Esophagus muscularis mucosa (tissue), 3 donors: Measurements from ENCODE around the gene SENP6.

Experiments
- CTCF ChIP-seq, 3 experiments: fragments of 200-600 bp in 2 of 3; fragments of 450-650 bp in 1 of 3; sonication (generic) in 2 of 3; IDR thresholded peaks; one replicate each; pipeline ENCODE4 v1.5.1; 2017 to 2019; ENCODE audit warnings: antibody characterized with exemption in 3 of 3, mild to moderate bottlenecking in 2 of 3, moderate library complexity in 1 of 3
- POLR2A ChIP-seq: fragments of 450-650 bp; IDR thresholded peaks from one replicate; pipeline ENCODE4 v1.6.1; 2017; ENCODE audit warnings: antibody characterized with exemption, moderate library complexity, mild to moderate bottlenecking, low read depth
- POLR2AphosphoS5 ChIP-seq, 2 donors: sonication (generic); formaldehyde crosslinking; IDR thresholded peaks; one replicate each; pipeline ENCODE4 v1.6.1; 2017; ENCODE audit warnings: antibody characterized with exemption in 2 of 2

- TF ChIP-seq POLR2A (no peak), CTCF (IDR thresholded peaks at IDR 0.05) (no peak), POLR2AphosphoS5 (IDR thresholded peaks at IDR 0.05) (no peak)
Measured at GRCh38 chr6:75746221-75746620, 144.5 kb downstream of the SENP6 start.
